ENCODE measurements around the gene KNCN. TPM values are rescaled to one million over a fixed set of nuclear protein-coding genes. Genes with fewer than 3 reads are reported as not detected.

Gene KNCN
- total RNA-seq, 4 donors from 2014 or later: not detected

DNA sequence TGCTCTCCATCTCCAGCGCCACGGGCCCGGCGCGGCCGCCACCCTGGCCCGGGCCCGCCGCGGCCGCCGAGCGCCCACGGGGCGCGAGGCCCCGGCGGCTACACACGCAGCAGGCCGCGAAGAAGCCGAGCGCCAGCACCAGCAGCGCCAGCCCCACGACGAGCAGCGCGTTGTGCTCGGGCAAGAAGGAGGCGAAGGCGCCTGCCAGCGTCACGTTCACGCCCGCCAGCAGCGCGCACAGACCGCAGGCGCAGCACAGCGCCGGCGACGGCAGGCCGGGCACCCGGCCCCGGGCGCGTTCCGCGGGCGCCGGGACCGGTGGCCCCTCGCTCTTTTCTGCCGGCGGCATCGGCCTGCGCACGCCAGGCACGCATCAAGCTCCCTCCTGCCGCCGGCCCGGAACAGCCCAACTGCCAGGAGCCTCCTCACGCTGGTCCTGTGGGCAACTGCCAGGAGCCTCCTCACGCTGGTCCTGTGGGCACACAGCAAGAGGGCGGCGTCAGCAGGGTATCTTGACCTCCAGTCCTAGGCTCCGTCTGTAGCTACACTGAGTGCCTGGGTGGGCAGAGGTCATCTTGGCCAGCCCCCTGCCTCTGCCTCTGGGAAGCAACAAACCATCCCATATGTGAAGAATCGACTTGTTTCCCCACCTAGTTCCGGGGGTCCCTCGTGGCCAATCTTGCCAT lies 18.1 kb downstream of the KNCN start:
- Histone ChIP-seq H3K4me1 (peaks cover 0 to 10% (median 5%) of the 10 kb centered on the region in 4 donors), H3K27me3 (no peaks in the 10 kb centered on the region), H3K4me3 (peak overlapping the region; percentile 15 to 50 (median 46)), H3K27ac (peak overlapping the region in 3 of 4 donors; percentile 9 to 57 (median 43)), H3K9me3 (no peaks in the 10 kb centered on the region), H3K36me3 (no peaks in the 10 kb centered on the region)
- peak in 1 of 3 donors; percentile 59 for DNase-seq
- TF ChIP-seq POLR2A (IDR thresholded peaks at IDR 0.05): no peak
- TF ChIP-seq, protein P1, sequence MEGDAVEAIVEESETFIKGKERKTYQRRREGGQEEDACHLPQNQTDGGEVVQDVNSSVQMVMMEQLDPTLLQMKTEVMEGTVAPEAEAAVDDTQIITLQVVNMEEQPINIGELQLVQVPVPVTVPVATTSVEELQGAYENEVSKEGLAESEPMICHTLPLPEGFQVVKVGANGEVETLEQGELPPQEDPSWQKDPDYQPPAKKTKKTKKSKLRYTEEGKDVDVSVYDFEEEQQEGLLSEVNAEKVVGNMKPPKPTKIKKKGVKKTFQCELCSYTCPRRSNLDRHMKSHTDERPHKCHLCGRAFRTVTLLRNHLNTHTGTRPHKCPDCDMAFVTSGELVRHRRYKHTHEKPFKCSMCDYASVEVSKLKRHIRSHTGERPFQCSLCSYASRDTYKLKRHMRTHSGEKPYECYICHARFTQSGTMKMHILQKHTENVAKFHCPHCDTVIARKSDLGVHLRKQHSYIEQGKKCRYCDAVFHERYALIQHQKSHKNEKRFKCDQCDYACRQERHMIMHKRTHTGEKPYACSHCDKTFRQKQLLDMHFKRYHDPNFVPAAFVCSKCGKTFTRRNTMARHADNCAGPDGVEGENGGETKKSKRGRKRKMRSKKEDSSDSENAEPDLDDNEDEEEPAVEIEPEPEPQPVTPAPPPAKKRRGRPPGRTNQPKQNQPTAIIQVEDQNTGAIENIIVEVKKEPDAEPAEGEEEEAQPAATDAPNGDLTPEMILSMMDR (IDR thresholded peaks at IDR 0.05): no peak

DNA sequence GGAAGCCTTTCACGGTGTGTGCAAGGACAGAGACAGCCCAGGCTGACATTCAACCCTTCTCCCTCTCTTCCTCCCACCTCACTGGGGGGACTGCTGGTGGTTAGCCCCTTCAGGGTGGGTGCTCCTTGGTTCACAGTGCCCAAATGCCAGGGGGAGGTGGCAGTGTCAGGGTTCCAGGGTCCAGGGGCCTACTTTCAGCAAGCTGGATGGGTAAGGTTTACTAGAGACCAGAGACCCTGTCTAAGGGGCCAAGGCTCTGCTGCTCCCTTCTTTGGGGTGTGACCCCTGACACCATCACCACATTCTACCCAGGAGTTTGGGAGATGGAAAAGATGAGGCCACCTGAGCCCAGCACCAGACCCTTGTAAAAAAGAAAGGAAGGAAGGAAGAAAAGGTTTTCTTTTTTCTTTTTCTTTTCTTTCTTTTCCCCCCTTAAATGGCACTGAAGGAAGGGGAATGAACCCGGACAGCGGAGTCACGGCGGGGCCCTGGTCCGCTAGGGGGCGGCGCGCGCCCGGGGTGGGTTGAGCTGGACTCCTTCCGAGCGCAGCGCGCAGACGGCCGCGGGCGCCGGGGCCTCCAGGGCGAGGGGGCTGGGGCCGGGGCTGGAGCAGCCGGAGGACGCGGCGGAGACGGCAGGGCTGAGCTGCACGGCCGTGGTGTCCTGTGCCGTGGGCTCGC lies 18.8 kb downstream of the KNCN start:
- peak; percentile 24 to 79 (median 72) for DNase-seq
- H3K27me3 ChIP-seq: no peaks in the 10 kb centered on the region
- H3K27ac ChIP-seq: peak overlapping the region in 2 of 4 donors; percentile 43 to 57
- TF ChIP-seq POLR2A (IDR thresholded peaks at IDR 0.05): no peak
- TF ChIP-seq, protein P1 (IDR thresholded peaks at IDR 0.05): peak in 4 of 6 experiments; percentile 56 to 63 (median 58)
- peak overlapping the region; percentile 15 to 50 (median 46) for H3K4me3 ChIP-seq
- peaks cover 0 to 10% (median 5%) of the 10 kb centered on the region in 4 donors for H3K4me1 ChIP-seq
- H3K9me3 ChIP-seq: no peaks in the 10 kb centered on the region
- H3K36me3 ChIP-seq: no peaks in the 10 kb centered on the region

DNA sequence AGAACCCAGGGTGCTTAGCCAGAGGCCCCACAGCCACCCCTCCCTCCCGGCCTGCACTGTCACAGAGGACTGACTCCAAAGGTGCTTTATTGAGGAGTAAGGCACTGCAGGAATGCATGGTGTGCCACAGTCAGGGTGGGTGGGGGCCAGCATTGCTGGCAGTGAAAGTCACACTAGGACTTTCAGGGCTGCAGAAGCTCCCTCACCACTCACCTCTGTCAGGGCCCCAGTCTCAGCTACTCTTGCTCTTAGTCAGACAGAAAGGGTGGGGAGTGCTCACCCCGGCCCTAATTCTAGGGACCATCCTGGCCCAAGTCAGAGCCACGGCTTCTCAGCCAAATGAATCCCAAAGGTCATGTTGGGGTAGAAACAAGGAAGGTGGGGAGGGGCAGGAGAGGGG lies 19.4 kb downstream of the KNCN start:
- TF ChIP-seq, protein P1 (IDR thresholded peaks at IDR 0.05): no peak
- H3K4me3 ChIP-seq: no peak overlapping the region
- no peaks in the 10 kb centered on the region for H3K9me3 ChIP-seq
- no peaks in the 10 kb centered on the region for H3K27me3 ChIP-seq
- peaks cover 0 to 10% (median 5%) of the 10 kb centered on the region in 4 donors for H3K4me1 ChIP-seq
- no peak overlapping the region for H3K27ac ChIP-seq
- no peaks in the 10 kb centered on the region for H3K36me3 ChIP-seq
- DNase-seq: no peak

DNA sequence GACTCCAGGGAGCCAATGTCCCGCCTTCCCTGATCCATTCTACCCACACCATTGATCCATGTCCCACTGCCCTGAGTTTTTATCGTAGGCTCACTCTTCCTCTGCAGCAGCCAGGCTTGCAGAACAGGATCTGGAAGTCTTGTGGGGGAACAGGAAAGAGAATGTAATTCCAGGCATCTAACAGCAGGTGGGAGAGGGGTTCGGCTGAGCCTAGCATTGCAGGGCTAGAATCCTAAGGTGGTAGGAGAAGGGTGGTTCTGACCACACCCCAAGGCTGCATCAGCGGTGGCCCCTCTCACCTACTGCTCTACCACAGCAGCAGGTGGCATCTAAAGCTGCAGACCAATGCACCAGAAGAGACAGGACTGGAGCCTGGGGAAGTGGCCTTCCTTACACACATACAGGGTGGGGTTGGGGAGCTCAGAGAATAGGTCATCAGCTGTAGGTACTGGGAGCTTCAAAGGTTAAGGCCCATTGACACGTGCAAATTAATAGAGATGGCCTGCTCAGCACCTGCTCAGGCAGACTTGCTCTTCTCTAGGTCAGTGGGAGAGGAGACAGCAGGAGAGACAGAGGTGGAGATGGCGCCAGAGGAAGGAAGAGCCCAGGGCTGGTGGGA lies 20.5 kb downstream of the KNCN start:
- no peak for TF ChIP-seq POLR2A (IDR thresholded peaks at IDR 0.05)
- TF ChIP-seq, protein P1 (IDR thresholded peaks at IDR 0.05): peak in 1 of 6 experiments; percentile 5
- no peak for DNase-seq
- H3K4me1 ChIP-seq: peaks cover 0 to 18% (median 5%) of the 10 kb centered on the region in 4 donors
- H3K4me3 ChIP-seq: no peak overlapping the region
- H3K36me3 ChIP-seq: no peaks in the 10 kb centered on the region
- H3K27me3 ChIP-seq: no peaks in the 10 kb centered on the region
- no peaks in the 10 kb centered on the region for H3K9me3 ChIP-seq
- H3K27ac ChIP-seq: no peak overlapping the region

DNA sequence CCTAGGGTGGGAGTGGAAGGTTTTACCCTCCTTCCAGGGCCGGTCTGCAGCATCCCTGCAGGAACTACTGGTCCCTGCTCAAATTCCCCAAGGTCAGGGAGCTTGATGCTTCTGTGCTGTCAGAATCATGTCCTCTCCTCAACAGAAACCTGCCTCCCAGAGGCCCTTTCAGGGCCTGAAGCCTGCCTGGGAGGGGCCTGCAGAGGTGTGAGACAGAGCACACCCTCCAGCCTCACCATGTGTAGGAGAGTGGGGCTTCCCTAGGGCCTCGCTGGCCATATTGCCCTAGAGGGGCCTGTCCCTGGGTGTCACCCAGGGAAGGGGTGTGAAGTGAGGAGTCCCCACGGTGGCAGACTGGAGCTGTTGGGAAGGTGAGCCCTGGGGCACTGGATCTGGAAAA lies 21.1 kb downstream of the KNCN start:
- H3K4me3 ChIP-seq: no peak overlapping the region
- no peaks in the 10 kb centered on the region for H3K9me3 ChIP-seq
- no peak overlapping the region for H3K27ac ChIP-seq
- no peaks in the 10 kb centered on the region for H3K27me3 ChIP-seq
- no peak for TF ChIP-seq POLR2A (IDR thresholded peaks at IDR 0.05)
- TF ChIP-seq, protein P1 (IDR thresholded peaks at IDR 0.05): no peak
- no peak for DNase-seq
- H3K4me1 ChIP-seq: peaks cover 0 to 20% (median 5%) of the 10 kb centered on the region in 4 donors
- H3K36me3 ChIP-seq: no peaks in the 10 kb centered on the region
